HUDEP-2 (cell line): ENCODE results near the gene PAH.

ENCODE experiments used
- DNase-seq, 76 experiments: peaks; one replicate each; lab custom pipeline; 2025; ENCODE audit not compliant: unreplicated experiment in 76 of 76; lab: John Stamatoyannopoulos, UW

PAH gene

GRCh38 chr12:102950950-102951619 is 34.0 kb upstream of the PAH start:
- no peak for DNase-seq

DNA sequence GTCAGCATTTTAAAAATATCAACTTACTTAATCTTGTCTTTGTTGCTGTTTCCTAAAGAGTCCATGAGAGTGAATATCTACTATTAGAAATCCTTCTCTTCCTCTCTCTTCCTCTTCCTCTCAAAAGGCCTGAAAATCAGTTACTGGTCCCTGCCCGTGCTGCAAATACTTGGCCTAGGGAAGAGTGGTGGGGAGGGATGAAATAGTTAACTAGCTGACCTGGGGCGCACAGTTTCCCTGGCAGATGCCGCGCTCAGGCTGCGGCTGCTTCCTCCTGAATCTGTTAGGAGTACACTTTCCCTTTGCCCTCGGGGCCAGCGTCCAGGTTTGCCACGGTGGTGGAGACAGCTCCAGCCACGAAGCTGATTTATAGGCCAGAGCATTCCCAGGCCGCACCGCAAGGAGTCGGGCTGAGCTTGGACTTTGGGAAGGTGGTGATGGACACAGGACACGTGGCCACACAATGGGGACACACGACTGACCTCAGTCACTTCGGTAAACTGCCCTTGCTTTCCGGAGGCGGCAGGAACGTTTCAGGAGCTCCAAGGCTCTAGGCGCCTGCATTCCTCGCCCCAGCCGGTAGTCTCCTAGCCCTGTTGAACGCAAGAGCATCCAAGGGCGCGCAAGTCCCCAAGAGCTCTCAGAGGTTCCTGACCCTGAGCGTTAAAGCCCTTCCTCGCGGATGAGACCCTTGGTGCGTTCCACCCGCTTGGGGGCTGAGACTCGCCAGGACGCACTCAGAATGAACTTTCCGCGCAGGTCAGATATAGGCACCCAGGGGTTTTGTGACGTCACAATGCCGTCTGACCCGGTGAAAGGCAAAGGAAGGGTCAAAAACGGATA is 33.3 kb upstream of the PAH start:
- DNase-seq = no peak

GRCh38 chr12:102948941-102949352 is 31.9 kb upstream of the PAH start:
- DNase-seq = peak in 27 of 76 experiments; percentile 3 to 50 (median 18)

GRCh38 chr12:102946042-102946441 is 29.0 kb upstream of the PAH start:
- no peak for DNase-seq

DNA sequence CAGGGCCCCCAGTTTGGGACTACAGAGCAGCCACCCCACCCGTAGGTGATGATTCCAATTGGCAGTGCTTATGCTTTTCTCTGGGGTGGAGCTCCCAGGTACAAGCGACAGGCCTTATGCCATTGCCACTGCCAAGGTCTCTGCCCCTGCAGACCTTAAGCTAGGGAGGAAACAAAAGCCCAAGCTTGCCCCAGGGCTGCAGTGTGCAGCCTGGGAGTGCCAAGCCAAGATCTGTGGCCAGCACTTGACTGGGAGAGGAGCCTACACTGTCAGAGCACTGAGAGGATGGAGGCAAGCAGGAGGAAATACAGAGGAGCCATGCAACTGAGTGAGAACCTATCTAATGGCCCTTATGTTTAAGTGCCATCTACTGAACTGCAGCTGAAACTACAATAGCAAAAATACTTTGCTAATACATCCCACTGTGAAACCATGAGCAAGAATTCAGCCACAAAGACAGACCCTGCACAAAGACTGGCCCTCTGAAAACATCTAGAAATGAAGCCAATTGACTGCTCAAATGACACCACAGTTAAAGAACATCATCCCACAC is 22.7 kb upstream of the PAH start:
- no peak for DNase-seq

GRCh38 chr12:102939059-102939458 is 22.0 kb upstream of the PAH start:
- no peak for DNase-seq

DNA sequence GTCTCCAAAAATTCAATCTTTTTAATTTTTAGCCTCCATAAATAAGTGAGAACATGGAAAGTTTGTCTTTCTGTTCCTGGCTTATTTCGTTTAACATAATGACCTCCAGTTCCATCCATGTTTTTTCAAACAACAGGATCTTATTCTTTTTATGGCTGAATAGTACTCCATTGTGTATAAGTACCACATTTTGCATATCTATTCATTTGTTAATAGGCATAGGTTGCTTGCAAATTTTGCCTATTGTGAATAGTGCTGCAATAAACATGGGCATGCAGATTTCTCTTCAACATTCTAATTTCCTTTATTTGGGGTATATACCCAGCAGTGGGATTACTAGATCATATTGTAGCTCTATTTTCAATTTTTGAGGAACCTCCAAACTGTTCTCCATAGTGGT is 16.1 kb upstream of the PAH start:
- DNase-seq = no peak

DNA sequence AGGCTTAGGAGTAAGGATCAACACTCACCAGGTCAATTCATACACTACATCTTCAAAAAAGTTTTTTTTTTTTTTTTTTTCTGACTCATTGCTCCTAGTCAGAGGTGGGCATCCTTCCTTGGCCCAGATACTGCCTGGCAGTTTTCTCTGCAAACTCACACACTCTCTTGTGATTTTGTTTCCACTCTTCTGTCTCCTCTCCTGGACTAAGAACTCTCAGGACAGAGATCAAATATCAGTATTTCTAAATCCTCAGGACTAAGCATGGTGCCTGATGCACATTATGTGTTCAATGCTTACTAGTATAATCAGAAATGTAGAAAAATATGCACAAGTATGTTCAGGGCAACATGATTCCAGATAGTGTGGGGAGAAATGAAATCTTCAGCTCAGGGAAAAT is 10.2 kb upstream of the PAH start:
- no peak for DNase-seq

GRCh38 chr12:102921240-102921639 is 4.2 kb upstream of the PAH start:
- no peak for DNase-seq

GRCh38 chr12:102920271-102920670 is 3.2 kb upstream of the PAH start:
- DNase-seq = peak in 35 of 76 experiments; percentile 3 to 80 (median 52)

GRCh38 chr12:102918840-102919239 is 1.8 kb upstream of the PAH start:
- DNase-seq = no peak

- no peak for DNase-seq
Observed at GRCh38 chr12:102916252-102917025, 605 bp downstream of the PAH start.

GRCh38 chr12:102913453-102914226 is 3.4 kb downstream of the PAH start:
- DNase-seq = no peak

GRCh38 chr12:102912258-102912657 is 4.8 kb downstream of the PAH start:
- DNase-seq = no peak

DNA sequence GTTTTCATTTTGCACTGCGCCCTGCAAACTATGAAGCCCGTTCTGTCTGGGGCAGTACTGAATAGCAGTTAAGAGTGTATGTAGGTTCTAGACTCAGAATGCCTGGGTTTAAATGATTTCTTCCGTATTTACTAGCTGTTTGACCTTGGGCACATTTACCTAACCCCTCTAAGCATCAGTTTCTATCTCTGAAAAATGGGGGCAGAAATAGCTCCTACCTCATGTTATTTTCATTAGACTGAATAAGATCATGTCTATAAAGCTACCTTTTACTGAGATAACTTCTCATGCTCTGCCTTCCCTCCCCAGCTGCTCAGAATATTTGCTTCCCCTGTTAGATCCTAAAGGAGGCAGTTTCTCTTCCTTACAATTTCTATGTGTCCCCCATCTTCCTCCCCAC is 5.7 kb downstream of the PAH start:
- DNase-seq = no peak

- DNase-seq = no peak
Observed at GRCh38 chr12:102910792-102911191, 6.3 kb downstream of the PAH start.

- no peak for DNase-seq
Observed at GRCh38 chr12:102910137-102910536, 6.9 kb downstream of the PAH start.

GRCh38 chr12:102907918-102908317 is 9.1 kb downstream of the PAH start:
- no peak for DNase-seq

GRCh38 chr12:102905229-102905628 is 11.8 kb downstream of the PAH start:
- no peak for DNase-seq

DNA sequence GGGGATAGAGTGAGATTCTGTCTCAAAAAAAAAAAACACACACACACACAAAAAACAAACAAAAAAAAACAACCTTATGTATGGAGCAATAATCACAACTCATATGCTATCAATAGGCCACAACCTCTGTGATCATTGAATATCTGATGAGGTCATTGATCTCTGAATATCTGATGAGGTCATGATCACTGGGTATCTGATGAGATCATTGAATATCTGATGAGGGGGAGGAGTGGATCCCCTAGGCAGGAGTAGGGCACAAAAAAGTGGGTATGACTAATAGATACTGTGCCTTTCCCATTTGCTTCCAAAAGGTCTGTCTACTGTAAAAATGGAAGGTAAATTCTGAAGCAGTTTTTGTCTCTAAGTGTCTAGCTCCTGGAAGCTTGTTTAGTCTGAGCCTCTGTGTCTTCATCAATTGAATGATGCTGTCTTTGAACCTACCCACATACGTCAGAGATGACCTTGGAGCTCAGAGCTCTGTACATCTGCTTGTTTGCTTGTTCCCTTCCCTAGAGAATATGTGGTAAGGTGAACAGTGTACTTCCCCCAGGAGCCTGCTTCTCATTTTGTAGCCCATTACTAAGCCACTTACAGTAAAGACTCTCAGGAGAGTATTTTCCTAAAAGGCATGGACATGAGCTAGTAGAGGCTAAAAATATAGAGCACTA is 13.6 kb downstream of the PAH start:
- DNase-seq = no peak
